Brain microvascular endothelial cell (primary cell): Measurements from ENCODE around the gene RARA.
"Not testable (repeated sequence)": the region's sequence is repeated elsewhere in the genome, so short reads cannot be mapped to it uniquely, and the experiment has no call there.

ENCODE experiments used
- DNase-seq: peaks from one replicate; pipeline ENCODE4 v3.0.0-alpha.2; 2020
- H3K27ac ChIP-seq: fragments of 250-450 bp; sonication (Bioruptor Pico); 2 replicates; pipeline ENCODE4 v1.5.1; 2020; ENCODE audit warnings: mild to moderate bottlenecking, moderate library complexity
- H3K27me3 ChIP-seq: fragments of 250-450 bp; sonication (Bioruptor Pico); replicated peaks from 2 replicates; pipeline ENCODE4 v1.5.1; 2020; ENCODE audit warnings: mild to moderate bottlenecking
- H3K36me3 ChIP-seq: fragments of 250-450 bp; sonication (Bioruptor Pico); replicated peaks from 2 replicates; pipeline ENCODE4 v1.5.1; 2020; ENCODE audit warnings: mild to moderate bottlenecking
- H3K4me3 ChIP-seq: 2 replicates; pipeline ENCODE4 v1.5.1; 2011; ENCODE audit warnings: low read depth, mild to moderate bottlenecking, control low read depth, low read length, moderate library complexity
- CTCF ChIP-seq: IDR thresholded peaks from 2 replicates; pipeline ENCODE4 v1.5.1; 2011; ENCODE audit warnings: low read depth, mild to moderate bottlenecking, moderate library complexity, low read length, control low read depth, inconsistent platforms; ENCODE audit errors: missing control alignments
- in situ Hi-C: cut with HindIII; loops from 2 replicates; pipeline ENCODE4 v1.10.0; 2017; ENCODE audit warnings: low sequenced_read_pairs, low pct_ligation_motif_present

Gene RARA

GRCh38 chr17:40382251-40382650 lies 73.3 kb downstream of the RARA start:
- TF ChIP-seq CTCF, result no peak
- H3K4me3 ChIP-seq, result no peak overlapping the region
- in situ Hi-C loops, result no loop called here
- no peak overlapping the region for H3K27ac ChIP-seq
- H3K27me3 ChIP-seq, result no peaks in the 10 kb centered on the region
- DNase-seq, result no peak
- H3K36me3 ChIP-seq, result no peaks in the 10 kb centered on the region

GRCh38 chr17:40386555-40386954 lies 77.6 kb downstream of the RARA start:
- not testable (repeated sequence) for H3K36me3 ChIP-seq

GRCh38 chr17:40399185-40399584 lies 90.2 kb downstream of the RARA start:
- Histone ChIP-seq H3K27me3 (no peaks in the 10 kb centered on the region), H3K27ac (no peak overlapping the region), H3K4me3 (no peak overlapping the region), H3K36me3 (peaks cover 10% of the 10 kb centered on the region)
- peak; percentile 43 for TF ChIP-seq CTCF
- DNase-seq, result peak; percentile 12
- in situ Hi-C loops, result no loop called here

More at GRCh38 chr17:40386555-40386954, 77.6 kb downstream of the RARA start:
- H3K4me3 ChIP-seq, in situ Hi-C loops, DNase-seq, H3K27me3 ChIP-seq, H3K27ac ChIP-seq: not testable (repeated sequence)

GRCh38 chr17:40402668-40403067 lies 93.7 kb downstream of the RARA start:
- H3K27me3 ChIP-seq, result no peaks in the 10 kb centered on the region
- no peak overlapping the region for H3K4me3 ChIP-seq
- in situ Hi-C loops, result loop anchor here (25.0 kb wide), 1 partner anchor 135 kb away; no protein-coding TSS in a partner anchor
- H3K36me3 ChIP-seq, result peaks cover 8% of the 10 kb centered on the region
- no peak for TF ChIP-seq CTCF
- no peak for DNase-seq
- H3K27ac ChIP-seq, result no peak overlapping the region

GRCh38 chr17:40404003-40404402 lies 95.0 kb downstream of the RARA start:
- Histone ChIP-seq H3K4me3 (no peak overlapping the region), H3K27ac (no peak overlapping the region), H3K27me3 (no peaks in the 10 kb centered on the region), H3K36me3 (peaks cover 8% of the 10 kb centered on the region)
- in situ Hi-C loops, result loop anchor here (25.0 kb wide), 1 partner anchor 133 kb away; no protein-coding TSS in a partner anchor
- no peak for TF ChIP-seq CTCF
- no peak for DNase-seq
